Mesenchymal stem cell (in vitro differentiated cells and primary cell): ENCODE measurements around the gene NLRP1.

Source experiments
- DNase-seq: peaks from one replicate; pipeline ENCODE4 v3.0.0-alpha.2; 2013
- H2AFZ ChIP-seq: one replicate; pipeline ENCODE4 v1.6.1; 2013; ENCODE audit warnings: low read depth, mild to moderate bottlenecking, control low read depth, inconsistent platforms, low read length, moderate library complexity
- H2AK5ac ChIP-seq: 2 replicates; pipeline ENCODE4 v1.6.1; 2013; ENCODE audit warnings: low read length, moderate library complexity, mild to moderate bottlenecking, inconsistent platforms; ENCODE audit not compliant: severe bottlenecking
- H2BK120ac ChIP-seq: one replicate; pipeline ENCODE4 v1.6.1; 2013; ENCODE audit warnings: low read depth, mild to moderate bottlenecking, inconsistent platforms, low read length, moderate library complexity
- H2BK12ac ChIP-seq, 2 experiments: one replicate each; pipeline ENCODE4 v1.6.1; 2013; ENCODE audit warnings: inconsistent platforms in 2 of 2, low read length in 2 of 2, mild to moderate bottlenecking in 2 of 2, moderate library complexity in 2 of 2, control low read depth in 1 of 2
- H2BK15ac ChIP-seq: one replicate; pipeline ENCODE4 v1.6.1; 2013; ENCODE audit warnings: mild to moderate bottlenecking, low read depth, inconsistent platforms; ENCODE audit not compliant: poor library complexity, severe bottlenecking
- H2BK5ac ChIP-seq: 2 replicates; pipeline ENCODE4 v1.6.1; 2013; ENCODE audit warnings: low read depth, mild to moderate bottlenecking, low read length, control low read depth, inconsistent platforms; ENCODE audit not compliant: poor library complexity, severe bottlenecking
- H3K14ac ChIP-seq, 2 experiments: one replicate each; pipeline ENCODE4 v1.6.1; 2013; ENCODE audit warnings: inconsistent platforms in 2 of 2, low read length in 2 of 2, control low read depth in 1 of 2, mild to moderate bottlenecking in 1 of 2, moderate library complexity in 1 of 2
- H3K18ac ChIP-seq, 2 experiments: one replicate each; pipeline ENCODE4 v1.6.1; 2013; ENCODE audit warnings: inconsistent platforms in 2 of 2, low read length in 2 of 2, control low read depth in 1 of 2, low read depth in 1 of 2, mild to moderate bottlenecking in 1 of 2
- H3K23ac ChIP-seq, 2 experiments: one replicate each; pipeline ENCODE4 v1.6.1; 2013; ENCODE audit warnings: inconsistent platforms in 2 of 2, low read length in 2 of 2, mild to moderate bottlenecking in 2 of 2, moderate library complexity in 2 of 2, control low read depth in 1 of 2
- H3K27ac ChIP-seq: 2 replicates; pipeline ENCODE4 v1.5.1; 2013; ENCODE audit warnings: mild to moderate bottlenecking, moderate library complexity, low read length, control low read depth, inconsistent platforms; ENCODE audit not compliant: poor library complexity, severe bottlenecking
- H3K27me3 ChIP-seq, 2 experiments: 2 replicates each; pipeline versions ENCODE4 v1.6.1 to v1.7.0; 2013; ENCODE audit warnings: low read length in 2 of 2, mild to moderate bottlenecking in 2 of 2, moderate library complexity in 2 of 2, control low read depth in 1 of 2, inconsistent platforms in 1 of 2; ENCODE audit not compliant: control insufficient read depth in 1 of 2, insufficient read depth in 1 of 2
- H3K36me3 ChIP-seq, 2 experiments: 2 replicates each; pipeline versions ENCODE4 v1.6.1 to v1.7.0; 2013; ENCODE audit warnings: low read length in 2 of 2, control low read depth in 1 of 2, inconsistent platforms in 1 of 2, low read depth in 1 of 2, mild to moderate bottlenecking in 1 of 2; ENCODE audit not compliant: insufficient read depth in 2 of 2, control insufficient read depth in 1 of 2
- H3K4ac ChIP-seq, 2 experiments: one replicate each; pipeline ENCODE4 v1.6.1; 2013; ENCODE audit warnings: inconsistent platforms in 2 of 2, low read length in 2 of 2, mild to moderate bottlenecking in 2 of 2, moderate library complexity in 2 of 2, control low read depth in 1 of 2, low read depth in 1 of 2
- H3K4me1 ChIP-seq: 2 replicates; pipeline ENCODE4 v1.6.1; 2013; ENCODE audit warnings: low read depth, low read length, control low read depth; ENCODE audit not compliant: control insufficient read depth, insufficient read depth
- H3K4me2 ChIP-seq: 2 replicates; pipeline ENCODE4 v1.6.1; 2013; ENCODE audit warnings: low read length, mild to moderate bottlenecking, inconsistent platforms; ENCODE audit not compliant: poor library complexity, severe bottlenecking
- H3K4me3 ChIP-seq, 2 experiments: 2 replicates each; pipeline versions ENCODE4 v1.5.1 to v1.7.0; 2013; ENCODE audit warnings: low read length in 2 of 2, mild to moderate bottlenecking in 2 of 2, control low read depth in 1 of 2, low read depth in 1 of 2; ENCODE audit not compliant: insufficient read depth in 1 of 2
- H3K79me1 ChIP-seq: replicated peaks from 2 replicates; pipeline ENCODE4 v1.6.1; 2013; ENCODE audit warnings: mild to moderate bottlenecking, control low read depth, low read length, inconsistent platforms; ENCODE audit not compliant: poor library complexity, severe bottlenecking
- H3K9ac ChIP-seq: 2 replicates; pipeline ENCODE4 v1.7.0; 2013; ENCODE audit warnings: mild to moderate bottlenecking, low read length, moderate library complexity
- H3K9me3 ChIP-seq: 2 replicates; pipeline ENCODE4 v1.7.0; 2013; ENCODE audit warnings: mild to moderate bottlenecking, low read length; ENCODE audit not compliant: control insufficient read depth
- H4K8ac ChIP-seq: one replicate; pipeline ENCODE4 v1.6.1; 2013; ENCODE audit warnings: inconsistent platforms, mild to moderate bottlenecking, low read length, moderate library complexity
- H4K91ac ChIP-seq: one replicate; pipeline ENCODE4 v1.6.1; 2013; ENCODE audit warnings: mild to moderate bottlenecking, low read length, inconsistent platforms
- WGBS: methylation state at CpG from one replicate; pipeline ENCODE4 v1.1.7; 2013; ENCODE audit warnings: mixed read lengths; 5-methylcytosine and 5-hydroxymethylcytosine counted together

The NLRP1 gene

GRCh38 chr17:5585287-5585794 is 1.0 kb upstream of the NLRP1 start:
- Histone ChIP-seq H4K91ac (no peak overlapping the region), H3K4me1 (peaks cover 11% of the 10 kb centered on the region), H3K14ac (no peak overlapping the region), H3K23ac (no peak overlapping the region), H3K4me2 (no peak overlapping the region), H3K4me3 (no peak overlapping the region), H3K36me3 (peaks cover 0 to 21% of the 10 kb centered on the region in 2 experiments), H3K4ac (no peak overlapping the region), H2BK15ac (peak overlapping the region; percentile 30), H4K8ac (no peak overlapping the region), H3K18ac (no peak overlapping the region), H2AK5ac (no peak overlapping the region), H2BK120ac (peak overlapping the region; percentile 15), H3K79me1 (no peaks in the 10 kb centered on the region), H3K9ac (peak overlapping the region; percentile 94), H2AFZ (no peak overlapping the region), H3K27me3 (peaks cover 0 to 7% of the 10 kb centered on the region in 2 experiments), H3K27ac (no peak overlapping the region), H3K9me3 (no peaks in the 10 kb centered on the region), H2BK5ac (no peak overlapping the region), H2BK12ac (peak overlapping the region in 1 of 2 experiments; percentile 61)
- 97% methylated on average over 11 of the region's 11 CpGs for WGBS
- DNase-seq, result no peak

GRCh38 chr17:5583426-5584382 is 605 bp downstream of the NLRP1 start:
- Histone ChIP-seq H3K4me3 (peak overlapping the region in 1 of 2 experiments; percentile 89), H4K91ac (peak overlapping the region; percentile 76), H3K79me1 (no peaks in the 10 kb centered on the region), H3K27me3 (peaks cover 0 to 6% of the 10 kb centered on the region in 2 experiments), H3K4me1 (peaks cover 11% of the 10 kb centered on the region), H3K9ac (peak overlapping the region; percentile 94), H3K18ac (peak overlapping the region; percentile 58 to 94), H4K8ac (peak overlapping the region; percentile 67), H3K14ac (peak overlapping the region in 1 of 2 experiments; percentile 55), H2AK5ac (no peak overlapping the region), H3K4ac (peak overlapping the region in 1 of 2 experiments; percentile 69), H2BK5ac (no peak overlapping the region), H3K36me3 (peaks cover 0 to 31% of the 10 kb centered on the region in 2 experiments), H2BK12ac (peak overlapping the region; percentile 11 to 70), H2AFZ (no peak overlapping the region), H2BK15ac (peak overlapping the region; percentile 55), H3K27ac (no peak overlapping the region), H3K23ac (peak overlapping the region in 1 of 2 experiments; percentile 41), H2BK120ac (peak overlapping the region; percentile 13), H3K9me3 (no peaks in the 10 kb centered on the region), H3K4me2 (no peak overlapping the region)
- DNase-seq, result no peak
- WGBS, result 97% methylated on average over 18 of the region's 21 CpGs

GRCh38 chr17:5582209-5583185 is 1.8 kb downstream of the NLRP1 start:
- H4K8ac ChIP-seq, result no peak overlapping the region
- no peak for DNase-seq
- H3K9ac ChIP-seq, result peak overlapping the region; percentile 94
- no peak overlapping the region for H3K23ac ChIP-seq
- no peak overlapping the region for H3K14ac ChIP-seq
- no peaks in the 10 kb centered on the region for H3K79me1 ChIP-seq
- H2BK120ac ChIP-seq, result no peak overlapping the region
- 88% methylated on average over 10 of the region's 11 CpGs for WGBS
- H3K27me3 ChIP-seq, result no peaks in the 10 kb centered on the region
- H3K4me2 ChIP-seq, result no peak overlapping the region
- no peak overlapping the region for H2BK15ac ChIP-seq
- no peak overlapping the region for H3K27ac ChIP-seq
- peak overlapping the region in 1 of 2 experiments; percentile 89 for H3K4me3 ChIP-seq
- no peak overlapping the region for H2AFZ ChIP-seq
- peaks cover 11% of the 10 kb centered on the region for H3K4me1 ChIP-seq
- H2AK5ac ChIP-seq, result no peak overlapping the region
- no peak overlapping the region for H2BK5ac ChIP-seq
- H4K91ac ChIP-seq, result no peak overlapping the region
- no peak overlapping the region for H3K18ac ChIP-seq
- no peak overlapping the region for H2BK12ac ChIP-seq
- no peak overlapping the region for H3K4ac ChIP-seq
- peaks cover 0 to 31% of the 10 kb centered on the region in 2 experiments for H3K36me3 ChIP-seq
- H3K9me3 ChIP-seq, result no peaks in the 10 kb centered on the region
